ENCODE measurements around the gene FAM169A. TPM values are rescaled to one million over a fixed set of nuclear protein-coding genes. Genes with fewer than 3 reads are reported as not detected.
"Not testable (repeated sequence)": the region's sequence is repeated elsewhere in the genome, so short reads cannot be mapped to it uniquely, and the experiment has no call there.

The FAM169A gene
- total RNA-seq, 1 donor from 2014 or later = 5.9 TPM

DNA sequence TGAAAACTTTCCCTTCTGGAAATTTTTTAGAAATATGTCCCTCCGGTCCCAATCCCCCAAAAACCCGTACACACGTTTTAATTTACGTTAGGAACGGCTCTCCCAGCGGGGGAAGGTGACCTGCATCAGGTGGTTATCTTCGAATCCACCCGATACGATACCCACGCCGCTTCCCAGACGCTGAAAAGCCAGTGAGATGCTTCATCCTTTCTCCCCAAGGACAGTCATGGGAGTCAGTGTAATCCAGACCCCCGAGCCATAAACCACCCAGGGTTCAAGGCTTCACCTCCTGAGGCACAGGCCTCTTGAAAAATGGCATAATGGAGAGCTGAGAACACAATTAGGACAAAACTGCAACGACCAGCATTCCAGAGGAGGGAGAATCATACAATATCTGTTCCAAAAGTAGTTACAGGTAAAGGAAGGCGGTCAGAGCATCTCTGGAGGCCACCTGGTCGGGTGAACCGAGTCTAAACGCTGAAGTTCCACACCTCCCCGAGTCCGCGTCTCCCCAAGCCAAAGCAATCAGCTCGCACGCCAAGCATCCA lies 857 bp downstream of the FAM169A start:
- Mint-ChIP-seq H3K4me1 (ENCODE audit: low read depth) (peaks cover 18% of the 10 kb centered on the region), H3K9me3 (ENCODE audit: low read depth) (no peaks in the 10 kb centered on the region), H3K36me3 (ENCODE audit: low read depth) (no peaks in the 10 kb centered on the region), H3K27ac (ENCODE audit: unreplicated experiment) (peak overlapping the region; percentile 94), H3K4me3 (ENCODE audit: unreplicated experiment) (peak overlapping the region; percentile 86), H3K27me3 (ENCODE audit: low read depth) (no peaks in the 10 kb centered on the region)
- DNase-seq (ENCODE audit: low spot score) = no peak
- TF ChIP-seq, protein P1, sequence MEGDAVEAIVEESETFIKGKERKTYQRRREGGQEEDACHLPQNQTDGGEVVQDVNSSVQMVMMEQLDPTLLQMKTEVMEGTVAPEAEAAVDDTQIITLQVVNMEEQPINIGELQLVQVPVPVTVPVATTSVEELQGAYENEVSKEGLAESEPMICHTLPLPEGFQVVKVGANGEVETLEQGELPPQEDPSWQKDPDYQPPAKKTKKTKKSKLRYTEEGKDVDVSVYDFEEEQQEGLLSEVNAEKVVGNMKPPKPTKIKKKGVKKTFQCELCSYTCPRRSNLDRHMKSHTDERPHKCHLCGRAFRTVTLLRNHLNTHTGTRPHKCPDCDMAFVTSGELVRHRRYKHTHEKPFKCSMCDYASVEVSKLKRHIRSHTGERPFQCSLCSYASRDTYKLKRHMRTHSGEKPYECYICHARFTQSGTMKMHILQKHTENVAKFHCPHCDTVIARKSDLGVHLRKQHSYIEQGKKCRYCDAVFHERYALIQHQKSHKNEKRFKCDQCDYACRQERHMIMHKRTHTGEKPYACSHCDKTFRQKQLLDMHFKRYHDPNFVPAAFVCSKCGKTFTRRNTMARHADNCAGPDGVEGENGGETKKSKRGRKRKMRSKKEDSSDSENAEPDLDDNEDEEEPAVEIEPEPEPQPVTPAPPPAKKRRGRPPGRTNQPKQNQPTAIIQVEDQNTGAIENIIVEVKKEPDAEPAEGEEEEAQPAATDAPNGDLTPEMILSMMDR (IDR thresholded peaks at IDR 0.05) = no peak

DNA sequence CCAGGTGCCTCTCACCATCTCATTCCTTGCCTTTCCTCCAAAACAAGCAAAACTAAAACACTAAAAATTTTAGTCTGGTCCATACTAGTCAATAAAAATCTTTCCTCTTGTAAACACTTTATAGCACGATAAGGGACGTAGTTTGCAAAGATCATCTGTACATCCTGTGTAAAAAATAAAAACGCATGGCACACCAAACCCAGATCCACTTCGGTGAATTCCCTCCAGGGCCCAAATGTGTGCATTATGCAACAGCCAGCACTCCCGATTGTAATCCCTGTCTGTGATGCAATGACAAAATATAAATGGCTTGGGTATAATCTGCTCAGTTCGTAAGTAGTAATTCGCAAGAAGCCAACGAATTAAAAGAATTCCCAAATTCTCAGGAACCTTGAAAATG lies 1.4 kb downstream of the FAM169A start:
- no peak for DNase-seq (ENCODE audit: low spot score)
- H3K36me3 Mint-ChIP-seq (ENCODE audit: low read depth) = no peaks in the 10 kb centered on the region
- H3K4me1 Mint-ChIP-seq (ENCODE audit: low read depth) = peaks cover 13% of the 10 kb centered on the region
- no peaks in the 10 kb centered on the region for H3K9me3 Mint-ChIP-seq (ENCODE audit: low read depth)
- no peaks in the 10 kb centered on the region for H3K27me3 Mint-ChIP-seq (ENCODE audit: low read depth)
- H3K27ac Mint-ChIP-seq (ENCODE audit: unreplicated experiment) = no peak overlapping the region
- H3K4me3 Mint-ChIP-seq (ENCODE audit: unreplicated experiment) = peak overlapping the region; percentile 86
- TF ChIP-seq, protein P1 (IDR thresholded peaks at IDR 0.05) = no peak

DNA sequence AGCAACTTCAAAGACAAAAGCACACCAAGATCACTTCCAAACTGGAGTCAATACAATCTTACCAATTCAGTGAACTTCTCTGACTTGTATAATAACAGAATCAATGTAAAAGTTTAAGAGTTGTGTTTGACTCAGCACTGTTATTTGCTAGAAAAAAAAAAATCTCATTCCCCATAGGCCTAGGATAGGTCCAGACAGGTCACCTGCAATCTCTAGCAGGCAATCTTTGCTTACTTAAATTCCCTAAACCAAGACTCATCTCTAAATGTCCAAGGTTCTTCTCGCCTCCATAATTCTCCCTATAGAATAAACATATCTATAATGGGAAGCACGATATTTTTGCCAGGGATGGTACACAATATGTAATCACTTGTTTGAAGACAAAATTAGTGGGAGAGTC lies 2.5 kb downstream of the FAM169A start:
- no peak for DNase-seq (ENCODE audit: low spot score)
- Mint-ChIP-seq H3K4me1 (ENCODE audit: low read depth) (peaks cover 11% of the 10 kb centered on the region), H3K4me3 (ENCODE audit: unreplicated experiment) (no peak overlapping the region), H3K27ac (ENCODE audit: unreplicated experiment) (no peak overlapping the region), H3K27me3 (ENCODE audit: low read depth) (no peaks in the 10 kb centered on the region), H3K9me3 (ENCODE audit: low read depth) (no peaks in the 10 kb centered on the region), H3K36me3 (ENCODE audit: low read depth) (no peaks in the 10 kb centered on the region)
- TF ChIP-seq, protein P1 (IDR thresholded peaks at IDR 0.05) = no peak

DNA sequence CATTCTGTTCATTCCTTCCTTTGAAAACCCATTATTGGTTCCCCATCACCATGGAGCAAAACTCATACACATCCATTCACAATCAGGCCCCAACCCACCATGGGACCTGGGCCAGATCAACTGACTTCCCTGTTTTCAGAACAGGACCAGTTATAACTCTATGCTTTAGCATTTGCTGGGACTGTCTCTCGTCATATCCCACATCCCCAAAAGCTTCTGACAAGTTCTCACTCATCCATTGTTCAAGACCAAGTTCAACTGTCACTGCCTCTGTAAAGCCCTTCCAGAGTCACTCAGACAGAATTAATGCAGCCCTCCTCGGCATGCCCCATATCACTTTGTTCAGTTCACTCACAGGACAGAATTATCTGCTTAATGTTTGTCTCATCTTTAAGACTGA lies 4.0 kb downstream of the FAM169A start:
- peaks cover 11% of the 10 kb centered on the region for H3K4me1 Mint-ChIP-seq (ENCODE audit: low read depth)
- no peaks in the 10 kb centered on the region for H3K9me3 Mint-ChIP-seq (ENCODE audit: low read depth)
- no peaks in the 10 kb centered on the region for H3K27me3 Mint-ChIP-seq (ENCODE audit: low read depth)
- H3K36me3 Mint-ChIP-seq (ENCODE audit: low read depth) = no peaks in the 10 kb centered on the region
- H3K4me3 Mint-ChIP-seq (ENCODE audit: unreplicated experiment) = no peak overlapping the region
- TF ChIP-seq, protein P1 (IDR thresholded peaks at IDR 0.05) = no peak
- H3K27ac Mint-ChIP-seq (ENCODE audit: unreplicated experiment) = no peak overlapping the region
- no peak for DNase-seq (ENCODE audit: low spot score)

DNA sequence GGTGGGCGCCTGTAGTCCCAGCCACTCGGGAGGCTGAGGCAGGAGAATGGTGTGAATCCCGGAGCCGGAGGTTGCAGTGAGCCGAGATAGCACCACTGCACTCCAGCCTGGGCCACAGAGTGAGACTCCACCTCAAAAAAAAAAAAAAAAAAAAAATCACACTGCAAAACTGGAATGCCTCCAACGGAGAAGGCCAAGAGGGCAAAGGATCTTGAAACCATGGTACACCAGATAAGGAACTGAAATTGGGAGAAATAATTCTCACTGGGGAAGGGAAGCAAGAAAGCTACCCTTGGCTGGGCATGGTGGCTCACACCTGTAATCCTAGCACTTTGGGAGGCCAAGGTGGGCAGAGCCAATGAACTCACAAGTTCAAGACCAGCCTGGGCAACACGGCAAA lies 9.2 kb downstream of the FAM169A start:
- H3K4me3 Mint-ChIP-seq (ENCODE audit: unreplicated experiment); H3K36me3 Mint-ChIP-seq (ENCODE audit: low read depth); H3K9me3 Mint-ChIP-seq (ENCODE audit: low read depth); DNase-seq (ENCODE audit: low spot score); H3K4me1 Mint-ChIP-seq (ENCODE audit: low read depth); H3K27me3 Mint-ChIP-seq (ENCODE audit: low read depth); H3K27ac Mint-ChIP-seq (ENCODE audit: unreplicated experiment): not testable (repeated sequence)

DNA sequence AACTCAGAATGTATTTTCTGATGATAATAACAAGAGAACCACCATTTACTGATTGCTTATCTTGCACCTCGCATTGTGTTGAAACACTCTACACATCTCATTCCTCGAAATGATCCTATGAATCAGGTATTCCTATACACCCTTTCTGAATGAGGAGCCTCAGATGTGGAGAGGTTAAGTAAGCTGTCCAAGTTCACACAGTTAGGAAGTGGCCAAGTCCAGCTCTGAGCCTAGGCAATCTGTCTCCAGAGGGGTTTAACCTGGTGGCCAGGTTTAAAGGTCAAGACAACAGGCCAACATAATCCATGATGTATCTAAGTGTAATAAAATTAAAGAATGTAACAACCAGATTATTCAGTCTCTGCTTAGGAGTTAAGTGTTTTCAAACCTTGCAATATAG lies 12.9 kb downstream of the FAM169A start:
- Mint-ChIP-seq H3K4me1 (ENCODE audit: low read depth) (peaks cover 11% of the 10 kb centered on the region), H3K4me3 (ENCODE audit: unreplicated experiment) (no peak overlapping the region), H3K36me3 (ENCODE audit: low read depth) (peaks cover 2% of the 10 kb centered on the region), H3K9me3 (ENCODE audit: low read depth) (peaks cover 10% of the 10 kb centered on the region), H3K27ac (ENCODE audit: unreplicated experiment) (no peak overlapping the region), H3K27me3 (ENCODE audit: low read depth) (no peaks in the 10 kb centered on the region)
- TF ChIP-seq, protein P1 (IDR thresholded peaks at IDR 0.05) = no peak
- no peak for DNase-seq (ENCODE audit: low spot score)

Measured in chondrocyte (in vitro differentiated cells).